GM12891 (cell line): Measurements from ENCODE around the gene ATG10.

ENCODE experiments used
- DNase-seq: peaks from one replicate; pipeline ENCODE4 v3.0.0; 2011; ENCODE audit warnings: low spot score; ENCODE audit not compliant: insufficient read length
- FAIRE-seq: peaks from 2 replicates; lab custom pipeline; 2011; peaks lifted over from hg19 to GRCh38; lab: Jason Lieb, UNC
- PAX5 ChIP-seq: IDR thresholded peaks from 2 replicates; pipeline ENCODE4 v1.6.1; 2011; ENCODE audit warnings: low read length, moderate library complexity, mild to moderate bottlenecking; ENCODE audit not compliant: insufficient read depth, severe bottlenecking
- POLR2A ChIP-seq: IDR thresholded peaks from 2 replicates; pipeline ENCODE4 v1.6.1; 2011; ENCODE audit warnings: low read depth, low read length, control low read depth
- POLR2AphosphoS5 ChIP-seq: IDR thresholded peaks from 2 replicates; pipeline ENCODE4 v1.6.1; 2011; ENCODE audit warnings: low read depth, low read length, control low read depth
- POU2F2 ChIP-seq: IDR thresholded peaks from 2 replicates; pipeline ENCODE4 v1.6.1; 2011; ENCODE audit warnings: low read depth, mild to moderate bottlenecking, control low read depth, low read length, moderate library complexity
- SPI1 ChIP-seq: IDR thresholded peaks from 2 replicates; pipeline ENCODE4 v1.6.1; 2011; ENCODE audit warnings: low read depth, low read length, control low read depth
- TAF1 ChIP-seq: IDR thresholded peaks from 2 replicates; pipeline ENCODE4 v1.6.1; 2011; ENCODE audit warnings: low read depth, low read length, control low read depth

Gene ATG10

DNA sequence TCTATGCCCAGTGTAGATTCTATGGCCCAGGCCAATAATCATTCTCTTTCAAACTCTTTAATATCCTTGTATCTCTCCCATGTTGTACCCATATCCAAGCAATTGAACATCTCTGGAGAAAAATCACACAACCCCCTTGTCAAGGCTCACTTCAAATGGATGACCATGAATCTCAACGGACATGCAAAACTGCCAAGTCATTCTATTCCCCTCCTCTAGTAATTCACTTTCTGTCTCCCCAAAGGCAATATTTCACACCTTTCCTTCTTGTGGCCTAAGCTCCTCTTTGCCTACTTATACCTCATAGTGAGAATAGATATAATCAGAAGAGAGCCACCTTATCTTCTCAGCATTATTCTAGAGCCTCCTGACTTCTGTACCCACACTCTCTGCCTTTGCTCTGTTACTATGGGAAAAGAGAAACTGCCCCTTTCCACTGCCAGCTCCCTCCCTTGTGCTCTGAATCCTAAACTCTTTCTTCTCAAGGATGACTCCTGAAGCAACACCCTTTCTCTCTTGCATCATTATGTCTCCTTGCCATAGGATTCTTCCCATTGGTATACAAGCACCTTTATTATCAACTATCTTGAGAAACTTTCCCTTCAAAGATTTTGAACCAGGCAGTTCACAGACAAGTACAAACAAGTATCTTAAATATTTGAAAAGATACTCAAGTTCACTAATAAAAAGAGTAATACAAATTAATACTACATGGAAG lies 240.2 kb downstream of the ATG10 start:
- FAIRE-seq (no peak), DNase-seq (no peak)
- TF ChIP-seq PAX5 (no peak), POLR2A (no peak)

DNA sequence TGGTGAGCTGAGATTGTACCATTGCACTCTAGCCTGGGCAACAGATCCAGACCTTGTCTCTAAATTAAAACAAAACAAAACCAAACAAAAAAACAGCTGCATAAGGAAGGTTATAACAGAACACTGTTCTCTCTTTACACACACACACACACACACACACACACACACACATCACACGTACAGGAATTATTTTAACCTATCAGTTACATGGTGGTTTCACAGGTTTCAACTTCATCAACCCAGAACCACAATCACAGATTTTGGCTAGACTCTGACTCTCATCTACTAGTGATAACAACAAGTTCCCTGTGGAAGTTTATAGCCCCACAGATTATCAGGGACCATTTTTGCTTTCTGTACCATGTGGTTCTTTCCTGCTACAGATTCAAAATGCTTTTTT lies 246.1 kb downstream of the ATG10 start:
- FAIRE-seq (no peak), DNase-seq (no peak)
- no peak for TF ChIP-seq SPI1
- no peak for TF ChIP-seq PAX5
- TF ChIP-seq TAF1: no peak
- TF ChIP-seq POLR2AphosphoS5: no peak

DNA sequence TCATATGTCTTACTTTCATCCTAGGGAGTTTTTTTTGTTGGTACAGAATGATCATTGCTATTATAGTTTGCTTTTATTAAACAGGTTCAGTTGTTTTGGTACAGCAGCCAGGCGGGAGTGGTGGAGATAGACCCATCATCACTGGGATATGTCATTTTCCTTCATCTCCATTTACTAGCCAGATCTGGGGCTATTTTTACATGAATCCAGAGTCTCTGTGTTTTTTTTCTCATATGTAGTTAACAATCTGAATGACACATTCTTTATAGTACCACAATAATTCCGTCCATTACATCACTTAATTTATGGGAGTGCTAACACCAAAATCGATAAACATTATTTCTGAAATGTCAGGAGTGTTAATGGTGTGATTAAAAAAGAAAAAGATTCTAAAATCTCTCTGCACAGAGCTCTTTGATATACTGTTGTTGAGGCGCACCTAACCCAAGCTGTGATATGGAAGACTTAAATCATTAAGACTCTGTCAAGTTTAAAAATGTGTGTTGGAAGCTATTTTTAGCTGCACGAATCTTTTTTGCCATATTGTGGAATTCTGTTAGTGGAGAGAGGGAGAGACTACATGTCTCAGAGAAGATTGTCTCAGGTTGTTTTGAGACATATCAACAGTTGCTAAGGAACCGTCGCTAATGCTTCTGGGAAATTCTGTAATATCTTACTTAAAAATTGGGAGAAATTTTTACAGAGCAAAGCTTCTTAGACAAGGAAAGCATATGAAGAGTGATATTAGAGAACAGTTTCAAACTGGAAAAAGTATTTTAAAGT lies 246.7 kb downstream of the ATG10 start:
- FAIRE-seq (no peak), DNase-seq (no peak)
- TF ChIP-seq POLR2A (no peak), POU2F2 (no peak)

DNA sequence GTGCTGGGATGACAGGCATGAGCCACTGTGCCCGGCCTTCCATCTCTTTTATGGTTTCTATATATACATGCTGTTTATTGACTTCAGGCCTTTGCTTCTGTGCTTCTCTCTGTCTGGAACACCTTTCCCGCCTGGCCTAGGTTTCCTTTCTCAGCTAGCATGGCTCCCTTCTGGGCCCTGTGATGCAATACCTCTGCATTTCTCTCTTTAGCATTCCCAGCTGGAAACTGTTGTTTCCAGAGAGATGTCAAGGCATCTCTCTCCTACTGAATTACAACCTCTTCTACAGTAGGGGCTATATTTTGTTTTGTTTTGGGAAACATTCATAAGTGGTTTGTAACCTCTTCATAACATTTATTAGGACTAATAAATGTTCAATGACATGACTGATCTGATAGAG lies 249.2 kb downstream of the ATG10 start:
- no peak for TF ChIP-seq POLR2A
- no peak for TF ChIP-seq TAF1
- TF ChIP-seq POU2F2: no peak
- no peak for TF ChIP-seq SPI1
- no peak for TF ChIP-seq POLR2AphosphoS5
- TF ChIP-seq PAX5: no peak
- no peak for DNase-seq
- no peak for FAIRE-seq

DNA sequence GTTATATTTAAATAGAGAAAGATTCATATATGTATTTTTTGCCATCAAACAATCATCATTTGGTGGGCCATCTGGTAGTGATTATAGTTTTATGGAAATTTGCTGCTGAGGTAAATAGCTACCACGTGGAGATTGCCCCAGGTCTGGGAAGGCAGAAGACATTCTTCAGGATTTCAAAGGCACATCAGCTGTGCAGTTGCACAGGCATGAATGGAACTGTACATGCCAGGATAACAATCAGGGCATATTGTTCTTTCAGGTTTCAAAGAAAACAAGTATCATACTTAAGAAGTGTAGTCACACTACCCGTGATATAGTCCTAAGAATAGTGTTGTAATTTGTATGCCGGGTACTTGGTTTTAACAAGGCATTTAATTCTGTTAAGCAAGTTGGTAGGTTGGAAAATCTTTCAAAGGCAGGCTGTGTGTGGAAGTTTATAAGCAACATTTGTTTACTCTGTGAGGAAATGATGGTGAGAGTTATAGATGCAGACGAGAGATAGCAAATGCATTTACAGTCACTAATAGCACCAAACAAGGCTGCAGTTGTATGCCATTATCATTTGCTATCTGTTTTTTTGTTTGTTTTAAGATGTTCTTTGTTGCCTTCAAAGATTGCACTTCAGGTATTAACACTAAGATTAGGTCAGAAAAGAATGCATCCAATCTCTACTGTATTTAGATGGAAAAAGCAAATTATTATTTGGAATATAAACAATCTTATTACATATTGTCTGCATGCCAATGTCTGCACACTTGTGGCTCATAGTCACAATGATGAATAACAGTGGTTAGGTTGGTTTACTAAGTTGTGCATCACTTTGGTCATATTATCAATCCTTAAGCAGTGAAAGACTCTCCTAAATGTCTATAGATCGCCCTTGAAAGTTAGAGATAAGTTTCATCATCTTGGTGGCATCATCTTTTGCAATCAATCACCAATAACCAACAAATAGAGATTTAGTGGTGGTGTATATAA lies 251.1 kb downstream of the ATG10 start:
- TF ChIP-seq POU2F2 (no peak), POLR2A (no peak), PAX5 (no peak), SPI1 (no peak), TAF1 (no peak), POLR2AphosphoS5 (no peak)
- FAIRE-seq: peak; percentile 28

DNA sequence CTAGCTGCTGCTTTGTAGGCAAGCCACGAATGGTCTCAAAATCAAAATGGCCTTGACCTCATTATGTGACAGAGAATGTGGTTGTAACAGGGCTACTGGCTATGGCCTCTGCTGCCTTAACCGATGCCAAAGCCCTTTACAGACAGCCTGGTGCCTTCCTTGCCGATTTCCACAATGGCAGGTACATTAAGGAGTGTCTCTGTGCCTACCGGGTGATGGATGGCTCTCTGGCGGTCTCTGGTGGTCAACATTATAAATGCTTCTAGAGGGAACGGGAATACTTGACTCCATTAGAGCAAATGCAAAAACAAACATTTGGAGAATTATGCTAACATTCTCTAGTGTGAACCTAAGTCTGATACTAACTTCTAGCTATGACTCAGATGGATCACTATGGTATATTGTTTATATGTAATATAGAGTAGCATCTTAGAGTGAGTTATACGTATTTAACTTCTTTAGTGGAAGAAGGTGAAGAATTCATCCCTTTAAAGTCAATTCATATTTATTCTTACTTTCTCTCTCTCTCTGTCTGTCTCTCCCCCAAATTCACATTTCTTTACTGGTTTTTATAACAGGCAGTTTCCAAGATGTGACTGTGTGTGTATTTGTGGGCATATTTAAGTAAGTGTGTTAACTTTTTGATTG lies 253.8 kb downstream of the ATG10 start:
- FAIRE-seq: peak; percentile 96
- peak; percentile 25 for DNase-seq
- no peak for TF ChIP-seq POU2F2
- no peak for TF ChIP-seq TAF1
- TF ChIP-seq SPI1: no peak
- TF ChIP-seq PAX5: no peak
- TF ChIP-seq POLR2AphosphoS5: no peak
- no peak for TF ChIP-seq POLR2A

More for the DNA sequence above, 251.1 kb downstream of the ATG10 start:
- DNase-seq: no peak

DNA sequence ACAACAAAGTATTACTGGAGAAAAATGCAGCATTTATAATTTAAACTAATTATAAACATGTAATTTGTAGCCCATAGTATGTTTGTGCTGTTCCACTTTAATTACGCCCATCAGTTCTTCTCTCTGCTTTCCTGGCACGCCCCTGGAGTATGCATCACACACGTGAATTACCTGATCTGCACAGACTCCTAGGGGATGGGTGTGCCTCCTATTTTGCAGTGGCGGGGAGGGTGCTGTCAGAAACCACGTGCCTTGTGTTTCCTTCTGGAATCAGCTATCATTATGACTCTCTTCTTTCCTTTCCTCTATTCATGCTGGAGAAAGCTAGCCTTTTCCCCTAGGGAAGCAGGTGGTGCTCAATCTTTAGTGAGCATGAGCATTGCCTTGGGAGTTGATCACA lies 263.1 kb downstream of the ATG10 start:
- TF ChIP-seq POLR2AphosphoS5: no peak
- no peak for TF ChIP-seq TAF1
- no peak for TF ChIP-seq SPI1
- no peak for TF ChIP-seq POU2F2
- no peak for TF ChIP-seq POLR2A
- TF ChIP-seq PAX5: no peak
- FAIRE-seq: no peak
- no peak for DNase-seq

DNA sequence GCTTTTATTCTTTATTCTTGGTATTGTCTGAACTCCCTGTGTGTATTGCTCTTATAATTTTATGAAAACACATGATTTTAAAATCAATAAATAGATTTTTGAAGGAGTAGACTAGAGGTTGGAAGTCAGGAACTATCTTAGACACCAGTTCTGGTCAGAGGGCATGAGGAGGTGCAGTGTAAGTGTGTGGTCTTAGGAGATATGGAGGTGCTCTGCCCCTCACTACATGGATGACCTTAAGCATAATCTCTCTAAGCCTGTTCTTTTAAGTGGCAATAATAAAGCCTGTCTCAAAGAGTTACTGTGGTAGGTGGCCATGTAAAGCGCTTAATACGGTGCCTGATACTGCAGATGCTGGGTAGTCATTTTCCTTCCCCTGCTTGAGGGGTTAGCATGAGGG lies 272.3 kb downstream of the ATG10 start:
- no peak for DNase-seq
- no peak for FAIRE-seq
- TF ChIP-seq POU2F2: no peak
- no peak for TF ChIP-seq POLR2A
- TF ChIP-seq PAX5: no peak
- TF ChIP-seq POLR2AphosphoS5: no peak
- no peak for TF ChIP-seq SPI1
- TF ChIP-seq TAF1: no peak
